GM10266 (cell line): Measurements from ENCODE around the gene JUP.

Source experiments
- DNase-seq: peaks from one replicate; pipeline ENCODE4 v3.0.0; 2012; ENCODE audit errors: extremely low spot score
- CTCF ChIP-seq: IDR thresholded peaks from 2 replicates; pipeline ENCODE4 v1.5.1; 2012; ENCODE audit warnings: mild to moderate bottlenecking, low read depth; ENCODE audit not compliant: control insufficient read depth, insufficient read depth; ENCODE audit errors: missing control alignments

JUP gene

GRCh38 chr17:41823141-41823524, 36.6 kb upstream of the JUP start:
- TF ChIP-seq CTCF: no peak
- DNase-seq: no peak

- DNase-seq: no peak
- TF ChIP-seq CTCF: no peak
Measured at GRCh38 chr17:41822216-41823140, 36.0 kb upstream of the JUP start.

- no peak for TF ChIP-seq CTCF
- DNase-seq: no peak
Measured at GRCh38 chr17:41821776-41822175, 35.3 kb upstream of the JUP start.

- no peak for TF ChIP-seq CTCF
- DNase-seq: no peak
Measured at GRCh38 chr17:41818024-41818423, 31.5 kb upstream of the JUP start.

- no peak for TF ChIP-seq CTCF
- no peak for DNase-seq
Measured at GRCh38 chr17:41816637-41817320, 30.3 kb upstream of the JUP start.

GRCh38 chr17:41814195-41814594, 27.7 kb upstream of the JUP start:
- no peak for TF ChIP-seq CTCF
- no peak for DNase-seq

GRCh38 chr17:41813699-41814124, 27.2 kb upstream of the JUP start:
- DNase-seq: no peak
- TF ChIP-seq CTCF: no peak
